T-helper 2 cell treated with Interferon-gamma antibody and Interleukin-4, amounts not matched to agents 5 μg/mL and 100 μg/mL, for 36 hours (primary cell): Measurements from ENCODE around the gene TAC3.
"Not testable (repeated sequence)": the region's sequence is repeated elsewhere in the genome, so short reads cannot be mapped to it uniquely, and the experiment has no call there.

ENCODE experiments used
- DNase-seq: peaks from one replicate; pipeline ENCODE4 v3.0.0; 2021; ENCODE audit warnings: low spot score
- H3K27ac Mint-ChIP-seq: one replicate; pipeline ENCODE4 v1.8.0; 2021; ENCODE audit warnings: mild to moderate bottlenecking, mixed read lengths
- H3K27me3 Mint-ChIP-seq: one replicate; pipeline ENCODE4 v1.8.0; 2021; ENCODE audit warnings: low read depth, mixed read lengths
- H3K36me3 Mint-ChIP-seq: one replicate; pipeline ENCODE4 v1.8.0; 2021; ENCODE audit warnings: low read depth, mixed read lengths
- H3K4me1 Mint-ChIP-seq: one replicate; pipeline ENCODE4 v1.8.0; 2021; ENCODE audit warnings: low read depth, mixed read lengths
- H3K4me3 Mint-ChIP-seq: one replicate; pipeline ENCODE4 v1.8.0; 2022; ENCODE audit warnings: mild to moderate bottlenecking, moderate library complexity, mixed read lengths
- H3K9me3 Mint-ChIP-seq: one replicate; pipeline ENCODE4 v1.8.0; 2021; ENCODE audit warnings: mixed read lengths

Gene TAC3

DNA sequence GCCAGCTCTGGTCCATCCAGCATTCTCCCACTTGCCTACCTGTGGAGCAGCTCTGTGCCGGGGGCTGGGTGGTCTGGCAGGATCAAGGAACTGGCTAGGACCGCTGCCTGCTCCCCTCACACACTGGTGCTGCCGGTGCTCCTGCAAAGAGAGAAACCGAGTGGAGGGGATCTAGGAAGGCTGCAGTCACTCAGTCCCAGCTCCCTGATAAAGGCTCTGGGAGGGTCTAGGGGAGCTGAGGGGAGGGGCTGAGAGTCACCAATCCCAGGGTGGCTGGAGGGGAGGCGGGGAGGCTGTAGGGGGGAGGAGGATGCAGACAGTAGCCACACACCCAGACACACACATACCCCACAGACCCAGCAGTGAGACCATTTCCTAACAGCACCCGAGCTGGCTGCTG, at the start of gene TAC3:
TSS of gene TAC3 (minus strand) at position 182 of the 400 bp plus-strand sequence. CDS start 732 bp downstream, outside the sequence.
- Mint-ChIP-seq H3K4me1 (peaks cover 18% of the 10 kb centered on the region), H3K4me3 (no peak within 1 kb of the TSS), H3K27ac (no peak within 1 kb of the TSS), H3K27me3 (peaks cover 12% of the 10 kb centered on the region), H3K9me3 (no peaks in the 10 kb centered on the region), H3K36me3 (no peaks in the 10 kb centered on the region)
- no peak for DNase-seq

DNA sequence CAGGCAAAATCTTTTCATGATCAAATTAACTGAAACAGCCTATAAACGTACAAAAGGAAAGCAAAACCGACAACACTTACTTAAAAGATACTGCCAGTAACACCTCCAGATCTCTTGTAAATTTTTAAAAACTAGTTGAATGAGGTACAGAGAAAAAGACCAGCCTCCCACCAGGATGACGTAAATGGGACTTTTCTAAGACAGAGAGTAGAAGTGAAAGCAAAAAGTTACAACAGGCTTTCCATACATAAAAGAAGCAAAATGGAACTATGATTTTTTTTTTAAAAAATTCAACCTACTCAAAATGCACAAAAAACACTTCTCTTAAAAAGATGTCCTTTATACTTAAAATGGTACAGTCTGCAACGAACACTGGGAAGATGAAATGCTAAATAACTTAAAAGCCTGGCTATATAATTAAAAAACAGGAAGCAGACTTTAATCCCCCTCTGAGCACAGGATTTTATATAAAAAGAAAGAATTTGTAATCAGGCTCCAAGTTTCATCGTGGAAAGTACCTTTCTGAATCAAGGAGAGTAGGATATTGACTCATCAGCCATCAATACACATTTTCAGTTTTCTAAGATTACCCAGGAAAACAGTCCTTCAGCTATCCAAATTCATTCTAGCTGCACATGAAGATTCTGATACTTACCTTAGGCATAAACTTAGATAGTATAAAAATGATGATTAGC, 47.8 kb upstream of the TAC3 start:
- no peaks in the 10 kb centered on the region for H3K27me3 Mint-ChIP-seq
- DNase-seq: peak; percentile 69
- H3K27ac Mint-ChIP-seq: peak overlapping the region; percentile 95
- H3K4me1 Mint-ChIP-seq: peaks cover 27% of the 10 kb centered on the region
- H3K9me3 Mint-ChIP-seq: peaks cover 5% of the 10 kb centered on the region
- H3K36me3 Mint-ChIP-seq: peaks cover 58% of the 10 kb centered on the region
- peak overlapping the region; percentile 83 for H3K4me3 Mint-ChIP-seq

DNA sequence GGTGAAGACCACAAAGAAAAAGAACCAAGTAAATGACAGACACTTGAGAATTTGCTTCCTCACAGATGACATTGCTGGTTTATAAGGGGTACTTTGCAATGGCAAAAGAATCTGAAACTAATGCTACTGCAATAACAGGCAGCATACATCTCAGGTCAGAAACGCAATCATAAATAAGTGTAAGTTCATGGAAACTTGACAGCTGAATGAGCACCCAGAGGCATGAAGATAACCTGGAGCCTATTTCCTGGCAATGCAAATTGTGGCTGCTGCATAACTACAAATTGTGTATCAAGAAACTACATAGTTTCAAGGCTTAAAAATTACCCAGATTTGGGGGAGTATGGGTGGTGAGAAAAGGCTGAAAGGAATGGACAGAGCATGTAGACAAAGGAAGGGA, 42.1 kb upstream of the TAC3 start:
- Mint-ChIP-seq H3K9me3 (no peaks in the 10 kb centered on the region), H3K27ac (no peak overlapping the region), H3K4me1 (peaks cover 7% of the 10 kb centered on the region), H3K4me3 (no peak overlapping the region), H3K36me3 (peaks cover 63% of the 10 kb centered on the region), H3K27me3 (no peaks in the 10 kb centered on the region)
- no peak for DNase-seq

DNA sequence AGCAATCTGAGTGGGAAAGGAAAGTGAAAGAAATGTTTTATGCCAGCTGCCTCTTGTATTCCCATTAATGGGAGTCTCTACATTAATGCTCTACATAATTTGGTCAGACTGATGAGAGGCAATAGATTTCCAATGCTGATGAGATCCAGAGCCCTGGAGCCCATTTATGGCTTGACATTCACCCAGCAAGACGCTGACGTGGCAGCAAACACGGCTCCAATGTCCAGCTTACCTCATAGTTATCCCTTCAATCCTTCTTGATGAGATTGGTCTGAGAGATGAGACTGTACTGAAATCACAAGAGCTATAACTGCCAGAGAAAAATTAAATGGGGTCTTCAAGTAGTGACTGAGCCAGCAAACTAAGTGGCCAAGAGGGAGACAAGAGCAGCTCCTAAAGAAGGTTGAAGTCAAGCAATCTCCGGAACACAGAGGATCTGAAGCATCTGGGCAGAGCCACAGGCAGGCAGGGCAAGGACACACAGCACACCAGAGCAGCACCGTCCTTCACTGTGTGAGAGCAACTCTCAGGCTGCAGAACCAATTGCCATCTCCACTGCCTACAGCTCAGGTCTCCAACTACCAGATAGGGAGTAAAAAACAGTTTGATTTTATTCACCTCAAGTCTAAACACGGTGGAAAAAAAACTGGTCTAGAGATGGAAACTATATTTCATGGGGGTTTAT, 40.9 kb upstream of the TAC3 start:
- peaks cover 64% of the 10 kb centered on the region for H3K36me3 Mint-ChIP-seq
- no peaks in the 10 kb centered on the region for H3K27me3 Mint-ChIP-seq
- peaks cover 4% of the 10 kb centered on the region for H3K4me1 Mint-ChIP-seq
- no peak overlapping the region for H3K4me3 Mint-ChIP-seq
- H3K27ac Mint-ChIP-seq: no peak overlapping the region
- no peaks in the 10 kb centered on the region for H3K9me3 Mint-ChIP-seq
- DNase-seq: no peak

DNA sequence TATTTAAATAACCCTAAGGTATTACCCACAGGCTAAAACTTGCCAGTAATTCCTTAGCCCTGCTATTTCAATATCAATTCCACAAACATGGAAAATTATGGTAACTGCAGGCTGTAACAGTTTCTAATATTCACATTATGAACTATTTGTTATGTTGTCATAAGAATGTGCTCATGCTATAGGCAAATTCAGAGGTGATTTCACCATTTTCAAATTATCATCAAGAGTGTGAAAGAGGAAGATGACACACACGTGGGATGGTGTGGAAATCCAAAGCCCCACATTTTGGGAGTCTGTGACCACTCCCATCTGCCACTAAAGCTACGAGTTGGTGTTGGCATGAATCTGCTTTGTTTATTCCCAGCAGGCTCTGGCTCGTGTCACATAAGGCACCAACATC, 39.5 kb upstream of the TAC3 start:
- H3K27ac Mint-ChIP-seq: no peak overlapping the region
- peaks cover 62% of the 10 kb centered on the region for H3K36me3 Mint-ChIP-seq
- H3K4me3 Mint-ChIP-seq: no peak overlapping the region
- H3K4me1 Mint-ChIP-seq: peaks cover 4% of the 10 kb centered on the region
- H3K9me3 Mint-ChIP-seq: no peaks in the 10 kb centered on the region
- DNase-seq: no peak
- no peaks in the 10 kb centered on the region for H3K27me3 Mint-ChIP-seq

DNA sequence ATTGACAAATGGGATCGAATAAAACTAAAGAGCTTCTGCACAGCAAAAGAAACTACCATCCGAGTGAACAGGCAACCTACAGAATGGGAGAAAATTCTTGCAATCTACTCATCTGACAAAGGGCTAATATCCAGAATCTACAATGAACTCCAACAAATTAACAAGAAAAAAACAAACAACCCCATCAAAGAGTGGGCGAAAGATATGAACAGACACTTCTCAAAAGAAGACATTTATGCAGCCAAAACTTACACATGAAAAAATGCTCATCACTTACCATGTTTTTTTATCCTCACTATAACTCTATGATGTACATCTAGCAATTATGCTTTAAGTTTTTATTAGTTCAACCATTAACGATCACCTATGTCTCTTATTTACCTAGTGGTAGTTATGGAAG, 37.6 kb upstream of the TAC3 start:
- DNase-seq, H3K9me3 Mint-ChIP-seq, H3K4me1 Mint-ChIP-seq, H3K4me3 Mint-ChIP-seq, H3K27ac Mint-ChIP-seq, H3K27me3 Mint-ChIP-seq: not testable (repeated sequence)
- H3K36me3 Mint-ChIP-seq: peaks cover 47% of the 10 kb centered on the region

DNA sequence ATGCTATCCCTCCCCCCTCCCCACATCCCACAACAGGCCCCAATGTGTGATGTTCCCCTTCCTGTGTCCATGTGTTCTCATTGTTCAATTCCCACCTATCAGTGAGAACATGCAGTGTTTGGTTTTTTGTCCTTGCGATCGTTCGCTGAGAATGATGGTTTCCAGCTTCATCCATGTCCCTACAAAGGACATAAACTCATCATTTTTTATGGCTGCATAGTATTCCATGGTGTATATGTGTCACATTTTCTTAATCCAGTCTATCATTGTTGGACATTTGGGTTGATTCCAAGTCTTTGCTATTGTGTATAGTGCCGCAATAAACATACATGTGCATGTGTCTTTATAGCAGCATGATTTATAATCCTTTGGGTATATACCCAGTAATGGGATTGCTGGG, 36.8 kb upstream of the TAC3 start:
- H3K9me3 Mint-ChIP-seq, H3K27ac Mint-ChIP-seq, H3K4me1 Mint-ChIP-seq, H3K27me3 Mint-ChIP-seq, H3K4me3 Mint-ChIP-seq, DNase-seq: not testable (repeated sequence)
- H3K36me3 Mint-ChIP-seq: peaks cover 39% of the 10 kb centered on the region

DNA sequence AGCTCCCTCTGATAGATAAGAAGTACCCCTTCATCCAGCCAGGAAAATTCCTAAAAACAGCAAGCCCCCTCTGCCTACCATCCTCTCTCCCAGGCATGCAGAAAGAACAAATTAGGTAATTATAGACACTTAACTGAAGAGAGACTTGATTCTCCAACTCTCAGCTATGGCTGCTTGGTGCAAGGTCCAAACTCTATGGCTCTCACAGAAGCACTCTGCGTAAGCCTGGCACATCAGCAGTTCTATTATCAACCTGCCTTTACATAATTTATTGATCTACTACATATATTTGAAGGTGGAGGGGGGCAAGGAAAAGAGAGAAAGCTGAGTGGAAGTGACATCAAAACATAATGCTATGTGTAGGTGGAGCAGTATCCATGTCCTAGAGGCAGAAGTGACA, 34.7 kb upstream of the TAC3 start:
- Mint-ChIP-seq H3K36me3 (peaks cover 21% of the 10 kb centered on the region), H3K4me3 (no peak overlapping the region), H3K27ac (no peak overlapping the region), H3K27me3 (no peaks in the 10 kb centered on the region), H3K4me1 (peaks cover 24% of the 10 kb centered on the region), H3K9me3 (no peaks in the 10 kb centered on the region)
- no peak for DNase-seq

DNA sequence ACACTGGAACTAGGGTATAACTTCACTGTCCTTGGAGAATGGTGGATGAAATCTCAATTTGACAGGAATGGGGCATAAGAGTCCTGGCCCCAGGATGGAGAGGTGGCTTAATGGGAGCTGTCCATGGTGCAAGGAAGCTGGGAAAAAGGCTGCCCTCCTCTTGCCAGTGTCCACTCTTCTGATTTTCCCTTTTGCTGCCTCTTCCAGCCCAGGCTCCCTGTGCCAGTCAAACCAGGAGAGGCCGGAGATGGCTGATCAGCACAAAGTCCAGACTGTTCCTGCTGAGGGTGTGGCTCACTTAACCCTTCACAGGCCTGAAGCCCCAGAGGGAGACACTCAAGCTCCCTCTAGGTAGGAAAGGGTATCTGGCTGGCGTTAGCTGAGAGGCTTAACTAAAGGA, 33.6 kb upstream of the TAC3 start, which contains the start of gene MYO1A:
TSS of gene MYO1A (minus strand) at position 240 of the 400 bp plus-strand sequence. CDS start 1,806 bp downstream, outside the sequence.
- no peak within 1 kb of the TSS for H3K4me3 Mint-ChIP-seq
- H3K27me3 Mint-ChIP-seq: no peaks in the 10 kb centered on the region
- peaks cover 17% of the 10 kb centered on the region for H3K36me3 Mint-ChIP-seq
- peaks cover 31% of the 10 kb centered on the region for H3K4me1 Mint-ChIP-seq
- no peak within 1 kb of the TSS for H3K27ac Mint-ChIP-seq
- no peaks in the 10 kb centered on the region for H3K9me3 Mint-ChIP-seq
- DNase-seq: no peak

DNA sequence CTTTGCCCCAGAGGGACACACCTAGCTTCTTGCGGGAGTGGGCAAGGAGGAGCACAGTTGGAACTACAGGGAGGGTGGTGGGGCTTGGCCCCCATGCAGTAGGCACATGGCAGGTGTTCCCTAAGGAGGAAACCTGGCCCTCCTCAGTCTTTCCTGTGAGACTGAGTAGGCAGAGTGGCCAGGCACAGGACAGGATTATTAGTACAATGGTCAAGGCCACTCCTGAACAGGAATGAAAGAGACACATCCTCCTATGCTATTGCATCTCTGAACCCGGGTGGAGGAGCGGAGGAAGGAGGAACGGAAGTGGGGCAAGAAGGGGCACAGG, 32.8 kb upstream of the TAC3 start:
- H3K9me3 Mint-ChIP-seq: no peaks in the 10 kb centered on the region
- H3K27ac Mint-ChIP-seq: no peak overlapping the region
- peaks cover 14% of the 10 kb centered on the region for H3K36me3 Mint-ChIP-seq
- no peaks in the 10 kb centered on the region for H3K27me3 Mint-ChIP-seq
- DNase-seq: no peak
- H3K4me1 Mint-ChIP-seq: peaks cover 31% of the 10 kb centered on the region
- no peak overlapping the region for H3K4me3 Mint-ChIP-seq

DNA sequence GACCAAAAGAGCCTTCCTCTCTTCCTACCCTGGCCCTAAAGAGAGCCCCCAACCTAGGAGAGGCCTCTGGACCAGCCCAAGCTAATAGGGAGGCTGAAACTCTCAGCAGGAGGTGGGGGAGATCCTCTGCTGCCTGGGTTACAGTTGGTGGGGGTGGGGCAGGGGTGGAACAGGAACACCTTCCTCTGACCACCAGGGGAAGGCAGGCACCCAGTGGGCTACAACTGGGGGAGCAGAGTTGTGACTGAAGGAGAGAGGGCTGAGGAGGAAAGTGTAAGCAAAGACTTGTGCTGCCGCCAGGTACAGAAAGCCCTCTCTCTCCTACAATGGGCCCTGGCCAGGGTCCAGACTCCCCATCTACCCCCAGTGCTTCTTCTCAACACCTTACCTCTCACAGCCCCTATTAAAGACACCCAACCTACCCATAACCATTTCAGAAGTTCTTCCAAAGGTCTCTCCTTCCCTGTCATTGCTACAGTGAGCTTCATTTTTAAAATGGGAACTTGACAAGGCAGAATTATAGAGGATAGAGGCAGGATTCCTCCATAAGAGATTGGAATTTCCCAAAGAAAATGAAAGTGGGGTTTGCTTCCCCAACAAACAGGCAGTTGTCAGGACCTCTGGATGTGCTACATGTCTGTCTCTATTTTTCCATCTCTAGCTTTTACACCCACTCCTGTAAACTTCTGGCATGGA, 32.2 kb upstream of the TAC3 start:
- Mint-ChIP-seq H3K4me1 (peaks cover 31% of the 10 kb centered on the region), H3K27ac (peak overlapping the region; percentile 10), H3K36me3 (peaks cover 9% of the 10 kb centered on the region), H3K27me3 (no peaks in the 10 kb centered on the region), H3K4me3 (no peak overlapping the region), H3K9me3 (no peaks in the 10 kb centered on the region)
- DNase-seq: no peak

DNA sequence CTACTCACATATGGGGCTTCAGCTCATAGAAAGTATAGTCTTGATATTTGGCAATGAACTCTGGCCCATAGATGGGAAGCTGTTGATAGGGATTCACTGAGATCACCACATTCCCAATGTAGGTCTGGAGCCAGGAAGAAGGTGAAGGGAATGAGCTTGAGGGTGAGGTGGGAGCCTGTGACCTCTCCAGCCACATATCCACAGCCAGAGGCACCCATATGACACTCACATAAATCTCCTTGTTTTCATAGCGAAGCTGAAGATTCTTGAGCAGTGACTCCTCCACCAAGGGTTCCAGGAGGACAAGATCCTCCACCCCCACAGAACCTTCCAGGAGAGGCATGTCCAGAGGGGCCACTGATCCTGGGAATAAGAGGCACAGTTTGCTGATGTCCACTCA, 31.7 kb upstream of the TAC3 start:
- Mint-ChIP-seq H3K4me1 (peaks cover 31% of the 10 kb centered on the region), H3K4me3 (peak overlapping the region; percentile 21)

DNA sequence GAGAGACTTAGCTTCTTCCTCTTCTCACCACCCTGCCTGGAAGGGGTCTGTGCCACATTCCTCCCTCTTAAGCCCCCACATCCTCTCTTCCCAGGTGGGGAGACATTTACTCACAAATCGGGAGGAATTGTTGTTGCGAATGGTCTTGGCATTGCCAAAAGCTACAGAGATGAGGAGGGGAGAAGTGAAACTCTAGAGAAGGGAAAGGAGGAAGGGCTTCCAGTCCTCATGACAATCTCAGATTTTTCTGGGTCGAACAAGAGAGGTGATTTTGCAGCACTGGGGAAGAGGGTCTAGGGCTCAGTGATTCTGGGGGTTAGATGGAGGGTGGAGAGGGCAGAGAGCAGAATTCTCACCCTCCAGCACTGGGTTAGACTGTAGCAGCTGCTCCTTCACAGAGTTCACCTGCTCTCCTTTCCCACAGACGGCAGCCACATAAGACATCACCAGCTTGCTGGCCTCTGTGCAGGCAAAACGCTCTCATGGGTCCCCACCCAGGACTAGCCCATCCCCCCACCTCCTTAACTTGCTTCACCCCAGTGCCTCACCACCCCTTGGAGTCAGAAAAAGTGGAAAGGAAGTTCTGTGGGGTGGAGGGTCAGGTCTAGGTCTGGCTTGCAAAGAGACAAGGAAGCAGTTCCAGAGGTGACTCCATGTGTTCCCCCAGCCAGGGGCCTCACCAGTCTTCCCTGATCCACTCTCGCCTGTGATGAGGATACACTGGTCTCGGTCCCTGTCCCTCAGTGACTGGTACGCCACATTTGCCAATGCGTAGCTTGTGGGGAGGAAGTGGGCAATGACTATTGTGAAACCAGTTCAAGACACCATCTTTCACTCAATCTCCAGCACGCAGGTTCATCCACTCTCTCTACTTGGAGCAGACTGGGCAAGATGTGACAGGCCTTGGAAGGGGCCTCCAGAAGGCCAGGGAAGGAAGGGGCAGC, 30.9 kb upstream of the TAC3 start:
- peak; percentile 74 for DNase-seq
- peak overlapping the region; percentile 21 for H3K4me3 Mint-ChIP-seq

More for the DNA sequence above, 31.7 kb upstream of the TAC3 start:
- Mint-ChIP-seq H3K27ac (peak overlapping the region; percentile 66), H3K36me3 (peaks cover 3% of the 10 kb centered on the region), H3K9me3 (no peaks in the 10 kb centered on the region), H3K27me3 (no peaks in the 10 kb centered on the region)
- no peak for DNase-seq

More for the DNA sequence above, 30.9 kb upstream of the TAC3 start:
- no peaks in the 10 kb centered on the region for H3K27me3 Mint-ChIP-seq
- H3K36me3 Mint-ChIP-seq: no peaks in the 10 kb centered on the region
- peak overlapping the region; percentile 66 for H3K27ac Mint-ChIP-seq
- peaks cover 30% of the 10 kb centered on the region for H3K4me1 Mint-ChIP-seq
- no peaks in the 10 kb centered on the region for H3K9me3 Mint-ChIP-seq
